ENCODE data around the gene ERICH6B. TPM values are rescaled to one million over a fixed set of nuclear protein-coding genes. Genes with fewer than 3 reads are reported as not detected.

Gene ERICH6B
- total RNA-seq, 2 experiments from 2014 or later, result not detected

DNA sequence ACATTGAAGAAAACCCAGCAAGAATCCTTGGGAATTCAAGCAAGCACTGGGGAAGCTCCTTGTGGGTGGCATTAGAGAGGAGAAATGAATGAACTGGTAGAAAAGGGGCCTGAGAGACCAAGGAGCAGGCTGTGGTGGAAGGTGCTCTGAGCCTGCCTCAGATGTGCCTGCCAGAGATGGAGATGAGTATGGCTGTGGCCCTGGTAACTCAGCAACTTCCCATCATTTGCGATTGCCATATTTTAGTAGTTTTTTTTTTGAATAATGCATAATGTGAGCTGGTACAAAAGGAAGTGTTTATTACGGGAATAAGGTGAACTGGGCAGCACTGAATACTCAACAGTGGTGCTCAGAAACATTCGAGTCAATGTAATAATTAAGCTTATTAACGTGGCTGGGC lies 39.1 kb downstream of the ERICH6B start:
- Histone ChIP-seq H3K9me2 (ENCODE audit: insufficient read depth, low read length) (no peaks in the 10 kb centered on the region), H3K4me1 (ENCODE audit: insufficient read depth, low read length, poor library complexity, severe bottlenecking) (no peaks in the 10 kb centered on the region), H3K27ac (ENCODE audit: low read depth, low read length, poor library complexity, severe bottlenecking) (no peak overlapping the region), H2AFZ (ENCODE audit: low read length) (no peak overlapping the region), H3K4me3 (ENCODE audit: low read depth, low read length, poor library complexity, severe bottlenecking) (no peak overlapping the region), H3K79me2 (ENCODE audit: insufficient read depth, low read depth, low read length) (no peaks in the 10 kb centered on the region), H3K4me2 (ENCODE audit: low read length) (no peak overlapping the region), H4K20me1 (ENCODE audit: insufficient read depth, low read length) (no peaks in the 10 kb centered on the region), H3K9me3 (ENCODE audit: low read length) (no peaks in the 10 kb centered on the region), H3K36me3 (ENCODE audit: insufficient read depth, low read length) (no peaks in the 10 kb centered on the region)
- POLR2A ChIA-PET, result no interaction called here
- CTCF ChIA-PET (ENCODE audit: unreplicated experiment), result no interaction called here
- intact Hi-C loops (cut with micrococcal nuclease; ENCODE audit: unreplicated experiment), result no loop called here
- no peak for DNase-seq (ENCODE audit: low spot score)
- BruUV-seq (replicated peaks), result no TSS peak
- TF ChIP-seq, protein P1, sequence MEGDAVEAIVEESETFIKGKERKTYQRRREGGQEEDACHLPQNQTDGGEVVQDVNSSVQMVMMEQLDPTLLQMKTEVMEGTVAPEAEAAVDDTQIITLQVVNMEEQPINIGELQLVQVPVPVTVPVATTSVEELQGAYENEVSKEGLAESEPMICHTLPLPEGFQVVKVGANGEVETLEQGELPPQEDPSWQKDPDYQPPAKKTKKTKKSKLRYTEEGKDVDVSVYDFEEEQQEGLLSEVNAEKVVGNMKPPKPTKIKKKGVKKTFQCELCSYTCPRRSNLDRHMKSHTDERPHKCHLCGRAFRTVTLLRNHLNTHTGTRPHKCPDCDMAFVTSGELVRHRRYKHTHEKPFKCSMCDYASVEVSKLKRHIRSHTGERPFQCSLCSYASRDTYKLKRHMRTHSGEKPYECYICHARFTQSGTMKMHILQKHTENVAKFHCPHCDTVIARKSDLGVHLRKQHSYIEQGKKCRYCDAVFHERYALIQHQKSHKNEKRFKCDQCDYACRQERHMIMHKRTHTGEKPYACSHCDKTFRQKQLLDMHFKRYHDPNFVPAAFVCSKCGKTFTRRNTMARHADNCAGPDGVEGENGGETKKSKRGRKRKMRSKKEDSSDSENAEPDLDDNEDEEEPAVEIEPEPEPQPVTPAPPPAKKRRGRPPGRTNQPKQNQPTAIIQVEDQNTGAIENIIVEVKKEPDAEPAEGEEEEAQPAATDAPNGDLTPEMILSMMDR (conservative IDR thresholded peaks at IDR 0.05; ENCODE audit: low read length), result no peak
- no peak for TF ChIP-seq EZH2phosphoT487 (IDR thresholded peaks at IDR 0.05; ENCODE audit: borderline replicate concordance, low read depth, low read length)

DNA sequence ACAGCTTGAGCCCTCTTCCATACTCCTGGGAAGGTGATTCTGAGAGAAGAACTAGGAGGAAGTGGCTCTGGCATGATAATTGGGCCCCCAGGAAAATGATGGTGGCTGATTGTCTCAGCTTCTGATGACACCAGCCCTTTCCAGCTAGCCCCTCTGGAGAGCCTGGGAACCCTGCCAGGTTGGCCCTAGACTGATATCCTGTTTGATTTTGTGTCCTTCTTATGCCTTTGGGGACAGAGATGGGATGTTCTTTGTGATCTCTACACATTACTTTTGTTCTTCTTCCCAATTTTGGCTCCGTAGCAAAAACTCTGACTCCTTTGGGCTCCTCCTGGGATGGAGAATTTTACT lies 39.7 kb downstream of the ERICH6B start:
- H3K9me2 ChIP-seq (ENCODE audit: insufficient read depth, low read length), result no peaks in the 10 kb centered on the region
- BruUV-seq (replicated peaks), result no TSS peak
- H3K9me3 ChIP-seq (ENCODE audit: low read length), result no peaks in the 10 kb centered on the region
- POLR2A ChIA-PET, result interaction anchor here (0.6 kb wide), 1 partner anchor 731 kb away, joined by 3 read pairs; no protein-coding TSS in a partner anchor
- no peaks in the 10 kb centered on the region for H4K20me1 ChIP-seq (ENCODE audit: insufficient read depth, low read length)
- H2AFZ ChIP-seq (ENCODE audit: low read length), result no peak overlapping the region
- CTCF ChIA-PET (ENCODE audit: unreplicated experiment), result no interaction called here
- TF ChIP-seq EZH2phosphoT487 (IDR thresholded peaks at IDR 0.05; ENCODE audit: borderline replicate concordance, low read depth, low read length), result no peak
- TF ChIP-seq, protein P1 (conservative IDR thresholded peaks at IDR 0.05; ENCODE audit: low read length), result no peak
- no peak overlapping the region for H3K4me3 ChIP-seq (ENCODE audit: low read depth, low read length, poor library complexity, severe bottlenecking)
- H3K79me2 ChIP-seq (ENCODE audit: insufficient read depth, low read depth, low read length), result no peaks in the 10 kb centered on the region
- H3K4me2 ChIP-seq (ENCODE audit: low read length), result no peak overlapping the region
- no peaks in the 10 kb centered on the region for H3K36me3 ChIP-seq (ENCODE audit: insufficient read depth, low read length)
- DNase-seq (ENCODE audit: low spot score), result no peak
- no peaks in the 10 kb centered on the region for H3K4me1 ChIP-seq (ENCODE audit: insufficient read depth, low read length, poor library complexity, severe bottlenecking)
- H3K27ac ChIP-seq (ENCODE audit: low read depth, low read length, poor library complexity, severe bottlenecking), result no peak overlapping the region
- intact Hi-C loops (cut with micrococcal nuclease; ENCODE audit: unreplicated experiment), result no loop called here

DNA sequence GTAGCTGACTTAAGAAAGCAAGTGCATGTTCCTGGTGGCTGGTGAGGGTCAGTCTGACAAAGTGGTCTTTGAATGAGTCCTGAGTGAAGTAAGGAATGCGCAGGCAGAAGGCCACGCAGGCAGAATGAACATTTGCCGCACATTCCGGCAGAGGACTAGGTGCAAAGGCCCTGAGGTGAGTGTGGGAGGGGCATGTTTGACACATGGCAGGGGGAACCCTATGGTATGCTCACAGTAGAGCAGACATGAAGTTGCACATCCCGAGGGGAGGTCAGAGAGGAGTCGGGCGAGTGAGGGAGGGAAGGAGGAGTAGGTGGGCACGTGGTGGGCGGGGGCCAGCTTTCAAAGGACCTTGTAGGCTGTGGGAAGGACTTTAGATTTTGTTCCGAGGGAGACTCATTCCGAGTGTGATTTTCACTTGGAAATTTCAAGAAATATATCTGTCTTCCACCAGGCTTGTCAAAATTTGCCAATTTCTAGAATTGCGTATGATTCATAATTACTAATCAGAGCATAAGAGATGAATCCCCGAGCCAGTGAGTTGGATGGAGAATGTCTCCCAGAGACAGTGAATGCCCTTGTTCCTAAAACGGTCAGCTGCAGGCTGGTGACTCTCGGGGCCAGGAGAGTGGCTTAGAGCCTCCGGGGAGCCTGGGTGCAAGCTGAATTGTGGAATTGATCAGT lies 40.3 kb downstream of the ERICH6B start:
- Histone ChIP-seq H4K20me1 (ENCODE audit: insufficient read depth, low read length) (no peaks in the 10 kb centered on the region), H3K4me2 (ENCODE audit: low read length) (no peak overlapping the region), H3K36me3 (ENCODE audit: insufficient read depth, low read length) (no peaks in the 10 kb centered on the region), H3K79me2 (ENCODE audit: insufficient read depth, low read depth, low read length) (no peaks in the 10 kb centered on the region), H3K27ac (ENCODE audit: low read depth, low read length, poor library complexity, severe bottlenecking) (no peak overlapping the region), H3K4me3 (ENCODE audit: low read depth, low read length, poor library complexity, severe bottlenecking) (no peak overlapping the region), H3K9me3 (ENCODE audit: low read length) (no peaks in the 10 kb centered on the region), H3K9me2 (ENCODE audit: insufficient read depth, low read length) (no peaks in the 10 kb centered on the region), H2AFZ (ENCODE audit: low read length) (no peak overlapping the region), H3K4me1 (ENCODE audit: insufficient read depth, low read length, poor library complexity, severe bottlenecking) (no peaks in the 10 kb centered on the region)
- DNase-seq (ENCODE audit: low spot score), result no peak
- CTCF ChIA-PET (ENCODE audit: unreplicated experiment), result no interaction called here
- no peak for TF ChIP-seq EZH2phosphoT487 (IDR thresholded peaks at IDR 0.05; ENCODE audit: borderline replicate concordance, low read depth, low read length)
- TF ChIP-seq, protein P1 (conservative IDR thresholded peaks at IDR 0.05; ENCODE audit: low read length), result no peak
- no TSS peak for BruUV-seq (replicated peaks)
- intact Hi-C loops (cut with micrococcal nuclease; ENCODE audit: unreplicated experiment), result no loop called here
- POLR2A ChIA-PET, result interaction anchor here (0.6 kb wide), 1 partner anchor 731 kb away, joined by 3 read pairs; no protein-coding TSS in a partner anchor
